ENCODE results near the gene CDK10.
"Not testable (repeated sequence)": the region's sequence is repeated elsewhere in the genome, so short reads cannot be mapped to it uniquely, and the experiment has no call there.

Gene CDK10

DNA sequence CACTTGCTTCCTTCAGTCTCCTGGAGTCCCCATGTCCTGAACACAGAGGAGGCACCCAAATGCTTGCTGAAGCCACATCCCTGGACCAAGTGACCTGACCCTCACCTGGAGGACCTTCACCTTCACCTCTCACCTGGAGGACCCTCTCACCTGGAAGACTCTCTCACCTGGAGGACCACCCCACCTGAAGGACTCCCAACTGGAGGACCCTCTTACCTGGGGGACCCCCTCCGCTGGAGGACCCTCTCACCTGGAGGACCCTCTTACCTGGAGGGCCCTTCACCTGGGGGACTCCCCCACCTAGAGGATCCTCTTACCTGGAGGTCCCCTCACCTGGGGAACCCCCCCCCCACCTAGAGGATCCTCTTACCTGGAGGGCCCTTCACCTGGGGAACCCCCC lies 573 bp upstream of the CDK10 start:
- Histone ChIP-seq H3K27ac (ENCODE audit: low read length) (no peak overlapping the region), H2AFZ (ENCODE audit: low read depth, low read length) (no peak overlapping the region), H3K4me1 (ENCODE audit: low read length) (peaks cover 8% of the 10 kb centered on the region), H3K9ac (ENCODE audit: low read length) (no peak overlapping the region), H4K20me1 (ENCODE audit: insufficient read depth, low read length) (no peaks in the 10 kb centered on the region), H3K9me3 (ENCODE audit: insufficient read depth, low read length) (peaks cover 6% of the 10 kb centered on the region), H3K4me2 (ENCODE audit: low read length) (peak overlapping the region; percentile 70; the same call in 1 of the 2 replicates), H3K79me2 (ENCODE audit: low read length) (peaks cover 18% of the 10 kb centered on the region), H3K27me3 (ENCODE audit: low read depth, low read length) (no peaks in the 10 kb centered on the region), H3K4me3 (ENCODE audit: low read length) (peak overlapping the region; percentile 91; the same call in 1 of the 2 replicates), H3K36me3 (replicated peaks; ENCODE audit: low read depth, low read length) (peaks cover 30% of the 10 kb centered on the region)
- TF ChIP-seq, protein P1, sequence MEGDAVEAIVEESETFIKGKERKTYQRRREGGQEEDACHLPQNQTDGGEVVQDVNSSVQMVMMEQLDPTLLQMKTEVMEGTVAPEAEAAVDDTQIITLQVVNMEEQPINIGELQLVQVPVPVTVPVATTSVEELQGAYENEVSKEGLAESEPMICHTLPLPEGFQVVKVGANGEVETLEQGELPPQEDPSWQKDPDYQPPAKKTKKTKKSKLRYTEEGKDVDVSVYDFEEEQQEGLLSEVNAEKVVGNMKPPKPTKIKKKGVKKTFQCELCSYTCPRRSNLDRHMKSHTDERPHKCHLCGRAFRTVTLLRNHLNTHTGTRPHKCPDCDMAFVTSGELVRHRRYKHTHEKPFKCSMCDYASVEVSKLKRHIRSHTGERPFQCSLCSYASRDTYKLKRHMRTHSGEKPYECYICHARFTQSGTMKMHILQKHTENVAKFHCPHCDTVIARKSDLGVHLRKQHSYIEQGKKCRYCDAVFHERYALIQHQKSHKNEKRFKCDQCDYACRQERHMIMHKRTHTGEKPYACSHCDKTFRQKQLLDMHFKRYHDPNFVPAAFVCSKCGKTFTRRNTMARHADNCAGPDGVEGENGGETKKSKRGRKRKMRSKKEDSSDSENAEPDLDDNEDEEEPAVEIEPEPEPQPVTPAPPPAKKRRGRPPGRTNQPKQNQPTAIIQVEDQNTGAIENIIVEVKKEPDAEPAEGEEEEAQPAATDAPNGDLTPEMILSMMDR (IDR thresholded peaks at IDR 0.05; ENCODE audit: low read depth, low read length), result no peak
- TF ChIP-seq EZH2phosphoT487 (IDR thresholded peaks at IDR 0.05; ENCODE audit: low read depth), result no peak

DNA sequence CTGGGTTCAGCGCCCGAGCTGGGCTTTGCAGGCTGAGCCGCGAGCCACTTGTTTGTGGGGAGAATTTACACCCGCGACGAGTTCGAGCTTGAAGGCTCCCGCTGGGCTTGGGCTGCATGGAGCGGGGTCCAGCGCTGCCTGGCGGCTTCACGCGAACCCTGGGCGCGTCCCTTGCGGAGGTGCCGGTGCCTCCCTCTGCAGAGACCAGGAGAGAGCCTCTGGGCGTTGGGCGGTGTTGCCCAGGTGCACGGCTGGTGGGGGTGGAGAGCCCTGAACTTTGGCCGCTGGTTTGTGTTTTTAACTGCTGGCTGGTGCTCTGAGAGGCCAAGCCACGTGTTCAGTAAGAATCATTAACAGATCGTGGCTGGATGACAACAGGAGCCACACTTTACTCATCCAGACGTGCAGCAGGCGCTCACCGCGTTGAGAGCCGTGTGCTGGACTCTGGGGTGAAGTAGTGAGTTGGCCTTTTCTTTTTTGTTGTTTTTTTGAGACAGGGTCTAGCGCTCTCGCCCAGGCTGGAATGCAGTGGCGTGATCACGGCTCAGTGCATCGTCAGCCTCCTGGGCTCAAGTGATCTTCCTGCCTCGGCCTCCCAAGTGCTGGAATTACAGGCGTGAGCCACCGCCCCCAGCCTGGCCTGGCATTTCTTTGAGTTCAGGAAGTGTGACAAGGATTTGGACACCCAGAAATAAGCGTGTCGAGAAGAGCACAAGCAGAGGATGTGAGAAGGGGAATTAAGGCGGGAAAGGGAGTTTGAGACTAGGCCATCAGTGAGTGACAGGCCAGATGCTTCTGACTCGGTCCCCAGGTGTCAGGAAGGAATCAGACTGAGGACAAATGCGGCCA lies 827 bp downstream of the CDK10 start:
- Histone ChIP-seq H3K27me3 (ENCODE audit: low read depth, low read length) (no peaks in the 10 kb centered on the region), H2AFZ (ENCODE audit: low read depth, low read length) (peak overlapping the region; percentile 83; the same call in 1 of the 2 replicates), H3K9ac (ENCODE audit: low read length) (peak overlapping the region; percentile 89), H4K20me1 (ENCODE audit: insufficient read depth, low read length) (no peaks in the 10 kb centered on the region), H3K27ac (ENCODE audit: low read length) (peak overlapping the region; percentile 83), H3K9me3 (ENCODE audit: insufficient read depth, low read length) (peaks cover 3% of the 10 kb centered on the region), H3K79me2 (ENCODE audit: low read length) (peaks cover 18% of the 10 kb centered on the region), H3K4me1 (ENCODE audit: low read length) (peaks cover 8% of the 10 kb centered on the region), H3K4me3 (ENCODE audit: low read length) (peak overlapping the region; percentile 91), H3K4me2 (ENCODE audit: low read length) (peak overlapping the region; percentile 70), H3K36me3 (replicated peaks; ENCODE audit: low read depth, low read length) (peaks cover 34% of the 10 kb centered on the region)
- no peak for TF ChIP-seq EZH2phosphoT487 (IDR thresholded peaks at IDR 0.05; ENCODE audit: low read depth)
- TF ChIP-seq, protein P1 (IDR thresholded peaks at IDR 0.05; ENCODE audit: low read depth, low read length), result no peak

DNA sequence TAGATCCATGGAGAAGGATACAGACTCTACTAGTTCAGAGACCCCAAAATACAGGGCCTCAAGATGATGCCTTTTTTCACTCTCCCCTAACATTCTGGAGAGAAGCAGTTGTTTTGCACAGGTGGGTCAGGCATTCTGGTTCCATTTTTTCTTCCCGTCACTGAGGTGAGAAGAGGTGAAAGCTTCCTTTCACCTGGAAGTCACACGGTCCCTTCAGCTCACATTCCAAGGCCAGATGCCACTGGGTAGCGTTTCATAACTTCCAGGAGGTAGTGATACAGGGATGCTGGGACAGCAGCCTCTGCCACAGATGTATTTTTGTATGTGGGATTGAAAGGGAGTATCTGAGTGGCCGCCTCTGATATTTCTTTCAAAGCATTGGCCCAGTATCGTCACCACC lies 1.9 kb downstream of the CDK10 start:
- H2AFZ ChIP-seq (ENCODE audit: low read depth, low read length), result no peak overlapping the region
- peaks cover 8% of the 10 kb centered on the region for H3K4me1 ChIP-seq (ENCODE audit: low read length)
- H3K4me2 ChIP-seq (ENCODE audit: low read length), result no peak overlapping the region
- H3K27me3 ChIP-seq (ENCODE audit: low read depth, low read length), result no peaks in the 10 kb centered on the region
- no peak overlapping the region for H3K9ac ChIP-seq (ENCODE audit: low read length)
- H4K20me1 ChIP-seq (ENCODE audit: insufficient read depth, low read length), result no peaks in the 10 kb centered on the region
- H3K79me2 ChIP-seq (ENCODE audit: low read length), result peaks cover 18% of the 10 kb centered on the region
- H3K36me3 ChIP-seq (replicated peaks; ENCODE audit: low read depth, low read length), result peaks cover 33% of the 10 kb centered on the region
- H3K9me3 ChIP-seq (ENCODE audit: insufficient read depth, low read length), result peaks cover 3% of the 10 kb centered on the region
- no peak for TF ChIP-seq EZH2phosphoT487 (IDR thresholded peaks at IDR 0.05; ENCODE audit: low read depth)
- TF ChIP-seq, protein P1 (IDR thresholded peaks at IDR 0.05; ENCODE audit: low read depth, low read length), result no peak
- H3K27ac ChIP-seq (ENCODE audit: low read length), result no peak overlapping the region
- H3K4me3 ChIP-seq (ENCODE audit: low read length), result no peak overlapping the region

DNA sequence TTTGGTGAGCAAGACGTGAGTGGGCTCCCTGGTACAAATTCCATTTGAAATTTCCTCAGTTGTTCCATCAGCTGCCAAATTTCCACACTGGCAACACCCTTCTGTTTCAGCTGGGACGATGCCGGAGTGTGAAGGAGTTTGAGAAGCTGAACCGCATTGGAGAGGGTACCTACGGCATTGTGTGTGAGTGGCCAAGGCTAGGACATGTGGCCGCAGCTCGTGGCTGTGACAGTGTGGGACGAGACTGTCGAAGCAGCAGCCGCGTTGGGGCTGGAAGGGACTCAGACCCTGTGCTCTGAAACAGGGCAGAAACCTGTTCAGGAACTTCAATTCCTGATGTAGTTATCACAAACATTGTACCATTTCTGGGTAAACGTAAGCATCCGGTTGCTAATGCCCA lies 2.7 kb downstream of the CDK10 start:
- no peak for TF ChIP-seq EZH2phosphoT487 (IDR thresholded peaks at IDR 0.05; ENCODE audit: low read depth)
- TF ChIP-seq, protein P1 (IDR thresholded peaks at IDR 0.05; ENCODE audit: low read depth, low read length), result no peak
- Histone ChIP-seq H3K27ac (ENCODE audit: low read length) (no peak overlapping the region), H3K36me3 (replicated peaks; ENCODE audit: low read depth, low read length) (peaks cover 33% of the 10 kb centered on the region), H3K4me2 (ENCODE audit: low read length) (no peak overlapping the region), H3K9ac (ENCODE audit: low read length) (no peak overlapping the region), H2AFZ (ENCODE audit: low read depth, low read length) (no peak overlapping the region), H3K27me3 (ENCODE audit: low read depth, low read length) (no peaks in the 10 kb centered on the region), H3K4me1 (ENCODE audit: low read length) (peaks cover 8% of the 10 kb centered on the region), H3K79me2 (ENCODE audit: low read length) (peaks cover 18% of the 10 kb centered on the region), H3K9me3 (ENCODE audit: insufficient read depth, low read length) (peaks cover 3% of the 10 kb centered on the region), H3K4me3 (ENCODE audit: low read length) (no peak overlapping the region), H4K20me1 (ENCODE audit: insufficient read depth, low read length) (no peaks in the 10 kb centered on the region)

DNA sequence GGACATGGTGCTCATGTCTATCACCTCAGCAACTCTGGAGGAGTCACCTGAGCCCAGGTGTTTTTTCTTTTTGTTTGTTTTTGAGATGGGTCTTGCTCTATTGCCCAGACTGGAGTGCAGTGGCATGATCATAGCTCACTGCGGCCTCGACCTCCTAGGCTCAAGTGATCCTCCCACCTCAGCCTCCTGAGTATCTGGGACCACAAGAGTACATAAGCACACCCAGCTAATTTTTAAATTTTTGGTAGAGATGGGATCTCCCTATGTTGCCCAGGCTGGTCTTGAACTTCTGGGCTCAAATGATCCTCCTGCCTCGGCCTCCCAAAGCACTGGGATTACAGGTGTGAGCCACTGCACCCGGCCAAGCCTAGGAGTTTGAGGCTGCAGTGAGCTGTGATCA lies 3.1 kb downstream of the CDK10 start:
- H4K20me1 ChIP-seq (ENCODE audit: insufficient read depth, low read length); H2AFZ ChIP-seq (ENCODE audit: low read depth, low read length); H3K9me3 ChIP-seq (ENCODE audit: insufficient read depth, low read length); H3K4me2 ChIP-seq (ENCODE audit: low read length); H3K9ac ChIP-seq (ENCODE audit: low read length); H3K4me3 ChIP-seq (ENCODE audit: low read length); H3K27ac ChIP-seq (ENCODE audit: low read length); H3K4me1 ChIP-seq (ENCODE audit: low read length); H3K27me3 ChIP-seq (ENCODE audit: low read depth, low read length): not testable (repeated sequence)
- Histone ChIP-seq H3K79me2 (ENCODE audit: low read length) (peaks cover 18% of the 10 kb centered on the region), H3K36me3 (replicated peaks; ENCODE audit: low read depth, low read length) (peaks cover 32% of the 10 kb centered on the region)

Measured in OCI-LY3 (cell line).